GM18498 (cell line): ENCODE data around the gene SERHL2.
"Not testable (repeated sequence)": the region's sequence is repeated elsewhere in the genome, so short reads cannot be mapped to it uniquely, and the experiment has no call there.

ENCODE experiments used
- ATAC-seq: cut with Tn5 transposase; IDR thresholded peaks from one replicate; pipeline ENCODE4 v1.9.1; 2021; ENCODE audit warnings: mild to moderate bottlenecking, moderate library complexity; ENCODE audit not compliant: unreplicated experiment

SERHL2 gene

DNA sequence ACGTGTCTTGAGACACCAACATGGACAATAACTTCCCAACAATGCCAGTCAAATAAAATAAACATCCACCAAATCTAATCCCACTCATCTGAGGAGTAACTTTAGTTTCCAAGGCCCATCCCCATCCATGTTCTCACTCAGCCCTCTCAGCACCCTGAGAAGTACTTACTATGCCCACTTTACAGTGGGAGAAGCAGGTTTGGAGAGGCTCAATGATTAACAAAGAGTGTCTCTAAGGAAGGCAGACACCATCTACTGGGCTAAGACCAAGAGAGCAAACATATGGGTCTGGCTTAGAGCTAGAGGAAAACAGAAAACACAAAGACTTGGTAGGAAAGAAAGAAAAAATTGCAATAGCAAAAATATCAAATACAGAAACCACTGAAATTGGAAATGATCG lies 49.7 kb downstream of the SERHL2 start:
- ATAC-seq, result no peak

DNA sequence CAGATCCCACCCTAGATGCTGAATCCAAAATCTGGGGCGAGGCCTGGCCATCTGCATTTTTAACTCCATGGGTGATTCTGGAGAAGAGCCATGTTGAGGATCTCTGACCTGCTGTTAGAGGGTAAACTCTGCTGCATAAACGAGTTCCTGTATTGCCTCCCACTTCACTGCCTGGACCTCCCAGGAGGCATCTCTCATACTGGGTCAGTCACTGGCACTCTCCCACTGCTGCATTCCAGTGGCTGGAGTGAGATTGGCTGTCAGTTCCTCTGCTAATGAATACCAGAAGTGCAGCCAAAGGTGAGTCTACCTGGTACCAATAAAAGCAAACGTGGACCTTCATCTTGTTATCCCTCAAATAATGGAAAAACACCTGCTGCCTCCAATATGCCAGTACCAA lies 50.6 kb downstream of the SERHL2 start:
- no peak for ATAC-seq

DNA sequence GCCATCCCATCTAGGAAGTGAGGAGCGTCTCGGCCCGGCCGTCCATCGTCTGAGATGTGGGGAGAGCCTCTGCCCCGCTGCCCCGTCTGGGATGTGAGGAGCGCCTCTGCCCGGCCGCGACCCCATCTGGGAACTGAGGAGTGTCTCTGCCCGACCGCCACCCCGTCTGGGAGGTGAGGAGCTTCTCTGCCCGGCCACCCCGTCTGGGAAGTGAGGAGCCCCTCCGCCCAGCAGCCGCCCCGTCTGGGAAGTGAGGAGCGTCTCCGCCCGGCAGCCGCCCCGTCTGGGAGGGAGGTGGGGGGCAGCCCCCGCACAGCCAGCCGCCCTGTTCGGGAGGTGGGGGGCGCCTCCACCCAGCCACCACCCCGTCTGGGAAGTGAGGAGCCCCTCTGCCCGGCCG lies 53.9 kb downstream of the SERHL2 start:
- ATAC-seq, result not testable (repeated sequence)

DNA sequence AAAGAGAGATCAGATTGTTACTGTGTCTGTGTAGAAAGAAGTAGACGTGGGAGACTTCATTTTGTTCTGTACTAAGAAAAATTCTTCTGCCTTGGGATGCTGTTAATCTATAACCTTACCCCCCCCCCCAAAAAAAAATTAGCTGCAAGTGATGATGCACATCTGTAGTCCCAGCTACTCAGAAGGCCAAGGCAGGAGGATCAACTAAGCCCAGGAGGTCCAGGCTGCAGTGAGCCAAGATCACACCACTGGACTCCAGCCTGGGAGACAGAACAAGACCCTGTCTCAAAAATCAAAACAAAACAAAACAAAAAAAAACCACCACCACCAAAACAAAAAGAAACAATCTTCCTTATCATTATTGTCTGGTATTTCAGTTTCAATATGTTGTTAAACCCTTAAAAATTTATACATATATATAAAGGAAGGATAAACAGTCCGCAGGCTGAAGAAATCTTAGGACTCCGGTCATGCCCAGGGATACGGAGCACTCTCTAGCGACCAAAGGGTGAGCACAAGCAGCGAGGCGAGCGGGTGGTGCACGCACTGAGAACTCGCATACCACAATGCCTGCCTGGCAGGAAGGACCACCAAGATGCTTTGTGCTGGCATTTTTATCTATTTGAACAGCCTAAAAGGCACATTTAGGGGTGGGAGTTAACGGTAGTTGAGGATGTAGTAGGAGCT lies 54.5 kb downstream of the SERHL2 start:
- ATAC-seq, result no peak

DNA sequence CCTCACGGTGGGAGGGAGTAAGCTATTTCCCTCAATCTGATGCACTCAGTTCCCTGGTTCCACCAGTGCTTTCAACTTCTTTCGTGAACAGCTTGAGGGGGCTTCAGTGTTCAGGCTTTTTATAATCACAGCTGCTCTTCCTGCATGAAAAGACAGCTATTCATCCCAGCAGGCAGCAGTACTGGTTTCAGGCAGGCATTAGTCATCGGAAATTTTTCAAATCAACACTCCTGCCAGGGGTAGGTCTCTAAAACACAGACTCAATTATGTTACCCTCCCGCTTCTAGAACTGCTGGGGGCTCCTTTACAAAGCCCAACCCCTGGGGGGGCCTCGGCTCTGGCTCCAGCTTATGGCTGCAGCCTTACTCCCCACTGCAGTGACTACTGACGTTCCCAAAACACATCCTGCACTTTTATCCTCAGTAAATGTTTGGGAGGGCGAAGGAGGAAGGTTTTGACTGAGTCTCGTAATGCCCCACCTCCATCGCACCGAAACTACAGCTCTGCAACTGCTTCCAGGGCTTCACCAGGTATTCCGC lies 55.1 kb downstream of the SERHL2 start:
- no peak for ATAC-seq

DNA sequence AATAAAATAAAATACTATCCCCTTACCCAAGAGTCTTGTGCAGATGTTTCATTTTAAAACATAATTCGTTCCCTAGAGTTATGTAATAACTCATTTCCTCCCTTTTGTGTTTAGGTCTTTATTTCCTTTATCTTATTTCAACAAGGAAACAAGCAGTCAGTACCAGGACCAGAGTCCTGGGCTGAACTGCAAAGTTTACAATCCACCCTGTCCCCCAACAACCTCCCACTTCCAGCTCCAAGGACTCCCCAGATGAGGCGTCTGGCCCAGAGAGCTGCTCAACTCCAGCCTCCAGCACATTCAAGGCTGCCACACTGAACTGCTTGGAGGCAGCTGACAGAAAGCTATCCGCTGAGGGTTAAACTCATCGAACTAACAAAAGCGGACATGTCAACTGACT lies 56.4 kb downstream of the SERHL2 start:
- no peak for ATAC-seq

DNA sequence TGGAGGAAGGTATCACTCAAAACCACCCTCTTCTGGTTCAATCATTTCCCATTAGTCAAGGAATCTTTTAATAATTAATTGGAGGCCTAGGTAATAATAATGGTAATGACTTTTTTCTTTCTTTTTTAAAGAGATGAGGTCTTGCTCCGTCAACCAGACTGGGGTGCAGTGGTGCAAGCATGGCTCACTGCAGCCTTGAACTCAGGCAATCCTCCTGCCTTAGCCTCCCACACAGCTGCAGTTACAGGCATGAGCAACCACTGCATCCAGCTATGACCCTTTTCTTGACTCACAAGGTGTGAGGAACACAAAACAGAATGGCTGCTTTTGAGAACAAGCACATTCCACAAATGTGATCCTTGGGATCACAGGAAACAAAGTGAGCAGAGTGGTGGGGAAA lies 57.3 kb downstream of the SERHL2 start:
- ATAC-seq, result no peak

DNA sequence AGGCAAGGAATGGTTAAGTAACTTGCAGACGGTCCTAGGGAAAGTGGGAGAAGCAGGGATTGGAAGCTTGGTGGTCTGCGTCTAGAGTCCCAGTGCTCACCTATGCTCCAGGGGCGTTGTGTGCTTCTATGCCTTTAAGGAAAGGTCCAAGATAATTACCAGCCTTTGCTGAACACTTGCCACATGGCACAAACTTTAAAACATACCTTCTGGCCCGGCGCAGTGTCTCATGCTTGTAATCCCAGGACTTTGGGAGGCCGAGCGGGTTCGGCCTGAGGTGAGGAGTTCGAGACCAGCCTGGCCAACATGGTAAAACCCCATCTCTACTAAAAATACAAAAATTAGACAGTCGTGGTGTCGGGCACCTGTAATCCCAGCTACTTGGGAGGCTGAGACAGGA lies 58.6 kb downstream of the SERHL2 start:
- no peak for ATAC-seq

DNA sequence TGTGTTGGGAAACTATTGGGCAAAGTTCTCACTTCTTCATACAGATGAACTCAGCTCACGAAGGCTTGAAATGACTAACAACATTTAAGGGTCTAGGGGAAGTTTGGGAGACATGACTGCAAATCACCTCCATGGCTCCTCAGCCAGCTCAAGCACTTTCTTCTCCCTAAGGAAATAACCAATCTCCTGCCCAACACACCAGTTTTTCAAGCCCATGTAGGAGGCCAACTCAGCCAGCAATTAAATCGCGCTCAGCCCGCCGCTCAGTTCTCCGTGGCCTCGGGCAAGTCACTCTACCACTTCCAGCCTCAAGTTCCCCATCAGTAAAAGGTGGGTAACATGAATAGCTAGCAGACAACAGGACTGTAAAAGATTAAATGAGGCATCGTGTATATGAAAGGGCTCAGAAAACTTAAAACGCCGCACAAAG lies 60.1 kb downstream of the SERHL2 start:
- ATAC-seq, result no peak

DNA sequence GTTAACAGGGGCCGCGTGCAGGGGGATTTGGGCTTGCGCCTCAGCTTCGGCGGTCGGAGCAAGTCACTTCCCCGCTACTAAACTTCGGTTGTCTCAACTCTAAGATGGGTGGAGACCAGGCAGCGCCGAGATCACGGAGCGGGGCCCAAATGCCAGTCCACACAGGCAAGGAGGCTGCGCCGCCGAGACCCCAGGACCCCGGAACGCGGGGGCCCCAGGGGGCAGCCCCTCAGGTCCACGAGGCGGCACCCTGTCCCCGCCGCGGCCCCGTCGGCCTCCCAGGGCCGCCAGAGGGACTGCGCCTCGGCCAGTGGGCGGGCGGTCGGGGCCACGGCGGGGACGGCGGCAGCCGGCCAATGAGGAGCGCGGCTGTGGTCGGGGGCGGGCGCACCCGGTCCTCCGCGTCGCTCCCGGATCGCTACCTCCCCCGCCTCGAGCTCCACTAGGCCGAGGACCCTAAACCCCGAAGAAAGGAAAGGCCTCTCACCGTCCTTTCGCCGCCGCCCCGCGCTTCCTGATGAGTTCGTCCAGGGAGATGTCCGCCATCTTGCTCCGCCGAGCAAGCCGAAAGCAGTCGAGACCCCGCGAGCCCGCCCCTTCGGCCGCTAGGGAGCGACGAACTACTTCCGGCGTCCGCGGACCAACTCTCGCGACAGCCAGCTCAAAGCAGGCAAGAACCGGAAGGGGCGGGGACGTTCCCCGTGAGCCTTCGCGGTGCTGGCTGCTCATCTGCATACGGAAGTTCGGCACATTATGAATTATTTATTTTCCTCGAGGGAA lies 60.7 kb downstream of the SERHL2 start, which contains the start of gene POLDIP3:
POLDIP3 (minus strand) TSS at position 572 of the 780 bp plus-strand sequence; CDS start at position 546, 26 bp downstream.
- ATAC-seq, result peak; percentile 75

DNA sequence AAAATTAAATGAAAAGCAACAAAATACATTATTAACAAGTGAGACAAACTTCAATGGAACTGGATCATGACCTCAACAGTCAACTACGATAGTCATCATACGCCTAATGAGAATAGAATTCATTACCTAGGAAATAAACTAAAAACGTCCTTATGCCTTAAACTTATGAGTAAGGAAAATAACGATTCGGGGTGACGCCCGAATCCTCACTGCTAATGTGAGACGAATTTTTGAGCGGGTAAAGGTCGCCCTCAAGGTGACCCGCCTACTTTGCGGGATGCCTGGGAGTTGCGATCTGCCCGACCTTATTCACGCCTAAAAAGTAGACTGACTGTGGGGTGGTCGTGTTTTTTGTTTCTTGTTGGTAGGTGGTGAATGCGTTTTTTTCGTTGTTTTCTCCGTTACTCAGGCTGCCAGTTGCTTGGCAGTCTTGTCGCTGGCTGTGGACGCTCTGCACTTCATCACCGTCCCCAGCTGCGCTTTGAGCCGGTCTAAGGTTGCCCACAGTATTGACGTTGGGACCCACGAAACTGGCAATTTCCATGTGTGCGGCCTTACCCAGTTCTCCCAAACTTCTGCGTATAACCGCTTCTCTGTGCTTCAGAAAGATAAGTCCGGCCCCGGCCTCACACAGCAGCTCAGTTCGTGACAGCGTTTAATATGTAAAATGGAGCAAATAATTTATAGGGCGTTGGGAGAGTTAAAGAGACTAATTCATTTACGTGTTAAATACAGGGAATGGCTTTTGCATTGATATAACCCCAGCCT lies 61.5 kb downstream of the SERHL2 start:
- peak; percentile 63 for ATAC-seq

DNA sequence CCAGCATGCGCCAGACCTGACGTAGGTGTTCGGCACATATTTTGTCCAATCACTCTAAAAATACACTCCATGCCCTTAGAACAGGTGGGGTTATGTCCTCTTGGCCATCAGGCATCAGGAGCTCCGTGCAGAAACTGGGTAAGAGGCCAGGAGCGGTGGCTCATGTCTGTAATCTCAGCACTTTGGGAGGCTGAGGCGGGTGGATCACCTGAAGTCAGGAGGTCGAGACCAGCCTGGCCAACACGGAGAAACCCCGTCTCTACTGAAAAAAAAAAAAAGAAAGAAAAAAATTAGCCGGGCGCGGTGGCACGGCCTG lies 62.1 kb downstream of the SERHL2 start:
- ATAC-seq, result not testable (repeated sequence)

DNA sequence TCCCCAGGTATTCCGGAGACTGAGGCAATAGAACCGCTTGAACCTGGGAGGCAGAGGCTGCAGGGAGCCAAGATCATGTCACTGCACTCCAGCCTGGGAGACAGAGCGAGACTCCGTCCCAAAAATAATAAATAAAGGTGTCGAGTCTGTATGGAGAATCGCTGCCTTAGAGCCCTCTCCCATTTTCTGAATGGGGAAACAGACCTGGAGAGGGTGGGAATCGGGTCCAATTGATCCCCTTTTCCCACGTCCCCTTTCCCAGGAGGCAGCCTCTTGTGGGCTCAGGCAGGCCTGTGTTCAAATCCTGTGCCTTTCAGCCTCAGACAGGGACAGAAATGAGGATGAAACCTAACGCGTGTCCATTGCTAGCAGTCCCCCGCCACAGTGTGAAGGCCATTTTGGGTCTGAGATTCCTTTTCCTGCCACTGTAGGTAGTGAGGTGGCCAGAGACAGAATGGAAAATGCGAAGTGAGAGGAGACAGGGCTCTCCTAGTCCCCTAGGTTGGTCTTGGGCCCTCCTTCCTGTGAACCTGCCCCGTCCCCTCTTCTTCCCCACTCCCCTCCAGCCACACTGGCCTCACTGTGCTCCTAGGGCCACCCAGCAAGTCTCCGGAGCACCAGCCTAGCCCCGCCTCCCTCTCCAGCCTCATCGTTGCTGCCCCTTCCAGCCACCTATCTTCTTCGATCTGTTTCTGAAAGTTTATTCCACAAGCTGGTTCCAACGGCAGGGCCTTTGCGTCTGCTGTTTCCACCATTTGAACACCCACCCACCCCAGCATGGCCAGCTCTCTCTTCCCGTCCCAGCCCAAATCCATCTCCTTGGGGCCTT lies 63.6 kb downstream of the SERHL2 start:
- no peak for ATAC-seq

DNA sequence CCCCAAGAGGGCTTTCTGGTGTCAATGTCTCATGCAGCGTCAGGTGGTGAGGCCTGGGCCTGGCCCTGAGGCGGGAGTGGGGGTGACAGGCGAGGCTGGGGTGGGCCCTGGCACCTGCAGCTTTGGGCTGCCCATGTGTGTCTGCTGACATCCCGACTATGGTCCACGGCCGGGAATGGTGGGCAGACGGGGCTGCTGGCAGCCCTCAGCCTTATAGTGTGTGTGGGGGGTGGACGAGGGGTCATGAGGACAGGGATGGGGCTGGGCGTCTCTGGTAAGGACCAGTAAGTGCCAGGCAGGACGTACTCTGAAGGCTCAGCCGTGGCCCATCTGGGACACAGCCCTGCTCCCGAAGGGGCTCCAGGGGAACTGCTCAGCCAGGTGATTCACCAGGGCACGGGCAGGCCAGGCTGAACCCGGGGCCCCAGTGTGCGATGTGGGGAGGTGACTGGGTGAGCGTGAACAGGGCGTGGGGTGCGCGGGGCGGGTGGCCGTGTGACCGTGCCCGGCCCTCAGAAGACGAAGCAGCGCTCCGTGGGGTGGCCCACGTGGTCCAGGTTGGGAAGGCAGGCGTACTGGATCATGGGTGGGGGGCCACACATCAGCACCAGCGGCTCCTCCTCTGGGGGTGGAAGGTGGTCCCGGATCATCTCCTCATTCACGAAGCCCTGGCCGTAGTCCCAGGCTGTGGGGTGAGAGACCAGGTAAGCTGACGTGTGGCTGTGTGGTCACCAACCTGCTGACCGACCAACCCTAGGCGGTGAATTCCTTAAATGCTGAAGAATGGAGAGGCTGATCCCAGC lies 65.7 kb downstream of the SERHL2 start:
- no peak for ATAC-seq

DNA sequence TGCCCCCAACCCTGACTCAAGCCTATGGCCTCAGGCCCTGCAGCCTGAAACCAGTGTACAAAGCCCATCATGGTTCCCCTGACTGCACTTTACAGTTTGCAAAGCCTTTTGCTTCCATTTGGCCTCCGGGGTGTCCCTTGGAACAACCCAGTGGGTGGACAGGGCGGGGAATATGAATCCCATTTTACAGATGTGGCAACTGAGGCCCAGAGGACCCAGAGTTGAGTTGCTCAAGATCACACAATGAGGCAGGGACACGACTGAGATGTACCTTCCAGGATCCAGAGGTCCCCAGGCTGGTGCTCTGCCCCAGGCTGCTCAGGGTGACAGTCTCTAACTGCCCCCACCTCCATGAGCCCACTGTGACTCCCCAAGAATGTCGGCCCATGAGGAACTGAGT lies 66.3 kb downstream of the SERHL2 start:
- no peak for ATAC-seq

DNA sequence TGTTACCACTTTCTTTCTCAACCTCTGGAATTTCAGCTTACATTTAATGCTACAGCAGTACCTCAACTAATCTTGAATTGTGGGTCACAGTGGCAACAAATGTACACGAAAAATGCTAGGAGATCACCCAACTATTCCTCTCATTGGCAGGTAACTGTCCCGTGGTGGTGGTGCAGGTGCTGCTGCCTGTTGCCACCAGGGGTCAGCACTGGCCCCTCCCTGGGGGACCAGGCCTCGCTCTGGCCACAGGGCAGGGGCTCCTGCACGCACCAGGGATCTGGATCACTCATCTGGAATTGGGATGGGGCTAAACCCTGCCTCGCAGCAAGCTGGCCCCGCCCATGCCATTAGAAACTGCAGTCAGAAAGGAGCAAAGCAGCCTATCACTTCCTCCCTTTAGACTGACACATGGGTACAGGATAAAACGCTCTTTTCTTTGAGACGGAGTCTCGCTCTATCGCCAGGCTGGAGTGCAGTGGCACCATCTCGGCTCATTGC lies 67.8 kb downstream of the SERHL2 start:
- peak; percentile 43 for ATAC-seq

DNA sequence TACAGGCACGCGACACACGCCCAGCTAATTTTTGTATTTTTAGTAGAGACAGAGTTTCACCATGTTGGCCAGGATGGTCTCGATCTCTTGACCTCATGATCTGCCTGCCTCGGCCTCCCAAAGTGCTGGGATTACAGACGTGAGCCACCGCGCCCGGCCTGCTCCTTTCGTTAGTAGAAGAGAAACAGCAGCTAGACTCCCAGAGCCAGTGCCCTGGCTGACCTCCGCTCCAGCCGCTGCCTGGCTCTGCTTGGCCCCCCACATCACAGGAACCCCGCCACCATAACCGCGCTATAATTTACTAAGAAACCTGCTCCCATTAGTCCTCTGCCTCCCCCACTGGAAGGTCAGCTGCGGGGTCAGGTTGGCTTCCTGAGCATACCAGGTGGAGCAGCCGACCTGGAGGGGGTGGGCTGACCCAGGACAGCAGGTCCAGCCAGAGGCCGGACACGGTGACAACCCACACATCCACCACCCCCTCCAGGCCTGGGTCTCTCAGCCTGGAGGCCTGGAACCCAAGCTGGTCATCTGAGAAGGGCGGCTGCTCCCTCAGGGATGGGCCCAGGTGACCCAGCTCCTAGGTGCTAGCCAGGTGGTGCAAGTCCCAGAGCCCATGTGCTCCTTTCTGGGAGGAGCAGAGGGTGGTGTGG lies 68.4 kb downstream of the SERHL2 start:
- no peak for ATAC-seq

DNA sequence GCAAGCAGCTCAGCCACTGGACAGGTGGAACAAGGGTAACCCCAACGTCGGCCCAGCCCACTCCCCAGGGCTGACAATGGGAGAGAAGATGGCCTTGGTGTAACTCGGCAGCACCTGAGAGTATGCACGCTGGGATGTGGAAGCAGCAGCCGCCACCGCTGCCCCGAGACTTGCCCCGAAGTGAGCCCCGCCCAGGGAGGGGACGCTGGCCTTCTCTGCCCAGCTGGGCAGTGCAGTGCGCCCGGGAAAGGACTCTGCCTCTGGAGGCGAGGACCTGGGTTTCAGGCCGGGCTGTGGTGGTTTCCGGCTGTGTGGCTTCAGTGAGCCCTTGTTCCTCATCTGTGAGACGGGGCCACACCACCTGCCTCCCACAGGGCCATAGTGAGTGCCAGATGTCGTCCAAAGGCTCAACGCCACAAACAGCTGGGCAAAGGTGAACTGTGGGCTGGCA lies 69.6 kb downstream of the SERHL2 start:
- ATAC-seq, result no peak
